K562 (cell line): Measurements from ENCODE around the gene SLC39A7. TPM values are rescaled to one million over a fixed set of nuclear protein-coding genes. Genes with fewer than 3 reads are reported as not detected.

Experiments used
- BCLAF1 ChIP-seq, 2 experiments: fragments of 450-650 bp in 1 of 2; IDR thresholded peaks; 2 replicates each; pipeline ENCODE4 v1.6.1; 2011 to 2017; ENCODE audit warnings: low read depth in 2 of 2, antibody characterized with exemption in 1 of 2, borderline replicate concordance in 1 of 2, low read length in 1 of 2, mild to moderate bottlenecking in 1 of 2, mixed read lengths in 1 of 2; ENCODE audit not compliant: control insufficient read depth in 1 of 2
- HMGN3 ChIP-seq: IDR thresholded peaks from 2 replicates; pipeline ENCODE4 v1.6.1; 2011; ENCODE audit warnings: borderline replicate concordance, low read depth, mild to moderate bottlenecking, mixed read lengths, low read length; ENCODE audit not compliant: insufficient read length; ENCODE audit errors: extremely low read depth
- MGA ChIP-seq: fragments of 450-650 bp; IDR thresholded peaks from 2 replicates; pipeline ENCODE4 v1.6.1; 2016; ENCODE audit warnings: mild to moderate bottlenecking, moderate library complexity
- POLR2A ChIP-seq: fragments of 450-650 bp; conservative IDR thresholded peaks from 2 replicates; pipeline ENCODE4 v1.6.1; 2016
- RUNX1 ChIP-seq: sonication (generic); IDR thresholded peaks from 2 replicates; pipeline ENCODE4 v1.6.1; 2016; ENCODE audit warnings: antibody characterized with exemption, low read depth
- TOE1 ChIP-seq, 2 experiments: fragments of 450-650 bp in 1 of 2; sonication (generic) in 1 of 2; formaldehyde crosslinking in 1 of 2; IDR thresholded peaks; 2 replicates each; pipeline versions ENCODE4 v1.7.1 to v1.8.0; 2016 to 2022; ENCODE audit warnings: borderline replicate concordance in 2 of 2, mild to moderate bottlenecking in 2 of 2, antibody characterized with exemption in 1 of 2, inconsistent platforms in 1 of 2, low read depth in 1 of 2, missing genetic modification reagents in 1 of 2, moderate library complexity in 1 of 2
- USF1 ChIP-seq: sonication (generic); formaldehyde crosslinking; IDR thresholded peaks from 2 replicates; pipeline ENCODE4 v1.9.0; 2022; ENCODE audit warnings: mild to moderate bottlenecking, missing genetic modification reagents
- ZEB2 ChIP-seq: fragments of 450-650 bp; IDR thresholded peaks from 2 replicates; pipeline ENCODE4 v1.6.1; 2016
- ZNF232 ChIP-seq: sonication (generic); formaldehyde crosslinking; IDR thresholded peaks from 2 replicates; pipeline ENCODE4 v1.8.0; 2022; ENCODE audit warnings: mild to moderate bottlenecking, missing genetic modification reagents
- ZNF830 ChIP-seq: fragments of 250-450 bp; sonication (Bioruptor Pico); IDR thresholded peaks from 2 replicates; pipeline ENCODE4 v1.5.0; 2021; ENCODE audit warnings: mild to moderate bottlenecking
- polyA plus RNA-seq, 8 experiments: library from polyadenylated mRNA; depleted of rRNA in 4 of 8; stranded (reverse) in 5 of 8; unstranded in 3 of 8; fragments of >200 nt; fragmentation: Nextera tagmentation in 2 of 8; fragmentation: Illumina TruSeq in 1 of 8; extraction: Ambion mirVana in 2 of 8; extraction: Trizol in 1 of 8; gene quantifications; 2 replicates each; pipeline versions ENCODE4 v1.2.1 to v1.2.3, GENCODE V29; 2011 to 2014; ENCODE audit warnings: inconsistent platforms in 1 of 8, missing spikeins in 1 of 8
- total RNA-seq, 7 experiments: library from RNA; depleted of rRNA in 6 of 7; stranded (reverse); fragments of >200 nt in 6 of 7; fragmentation: Illumina TruSeq in 2 of 7; extraction: Trizol in 2 of 7; gene quantifications; 2 replicates each; pipeline versions ENCODE4 v1.2.1 to v1.2.3, GENCODE V29; 2011 to 2021; ENCODE audit warnings: low replicate concordance in 1 of 7

SLC39A7 gene
- total and polyA plus RNA-seq, 9 of the 15 experiments (the other 6 are each of a cell fraction or from before 2014, with no cell fraction given) = 21.7 to 169 (median 121) TPM

- TF ChIP-seq MGA (peak; percentile 56; the same call in 1 of the 2 replicates), HMGN3 (peak; percentile 91), USF1 (CRISPR knock-in tag) (peak; percentile 64), RUNX1 (0 out of 2 replicates have a peak, but pooled peaks have one; percentile 43), POLR2A (peak; percentile 96), ZNF232 (CRISPR knock-in tag) (no peak), ZNF830 (CRISPR knock-in tag) (0 out of 2 replicates have a peak, but pooled peaks have one; percentile 57), BCLAF1 (IDR thresholded peaks at IDR 0.05; ENCODE audit: borderline replicate concordance in 1 of 2, control insufficient read depth in 1 of 2, low read depth in 2 of 2, low read length in 1 of 2) (0 out of 4 replicates have a peak, but pooled peaks of 1 of the 2 experiments have one; percentile 42), TOE1 (IDR thresholded peaks at IDR 0.05; ENCODE audit: borderline replicate concordance) (peak; percentile 42), TOE1 (CRISPR knock-in tag; IDR thresholded peaks at IDR 0.05; ENCODE audit: borderline replicate concordance, low read depth) (no peak), ZEB2 (no peak)
Observed at GRCh38 chr6:33248932-33249731, 48.5 kb downstream of the SLC39A7 start (continued).
